GM19468 (cell line): Measurements from ENCODE around the gene RAB30.

ENCODE experiments used
- ATAC-seq: cut with Tn5 transposase; IDR thresholded peaks from one replicate; pipeline ENCODE4 v1.9.1; 2021; ENCODE audit warnings: mild to moderate bottlenecking, moderate library complexity, moderate number of reproducible peaks; ENCODE audit not compliant: unreplicated experiment; ENCODE audit errors: extremely low read depth

RAB30 gene

GRCh38 chr11:83044958-83045712 lies 26.6 kb downstream of the RAB30 start:
- ATAC-seq, result no peak

GRCh38 chr11:83042964-83043711 lies 28.6 kb downstream of the RAB30 start:
- no peak for ATAC-seq

GRCh38 chr11:83041126-83041525 lies 30.6 kb downstream of the RAB30 start:
- ATAC-seq, result no peak

GRCh38 chr11:83039566-83039965 lies 32.1 kb downstream of the RAB30 start:
- no peak for ATAC-seq

GRCh38 chr11:83037877-83038276 lies 33.8 kb downstream of the RAB30 start:
- no peak for ATAC-seq

GRCh38 chr11:83036701-83037100 lies 35.0 kb downstream of the RAB30 start:
- no peak for ATAC-seq

GRCh38 chr11:83035070-83035854 lies 36.4 kb downstream of the RAB30 start:
- no peak for ATAC-seq

- no peak for ATAC-seq
Observed at GRCh38 chr11:83034673-83035014, 37.1 kb downstream of the RAB30 start.

GRCh38 chr11:83033972-83034672 lies 37.6 kb downstream of the RAB30 start:
- no peak for ATAC-seq

GRCh38 chr11:83033371-83033770 lies 38.3 kb downstream of the RAB30 start:
- no peak for ATAC-seq

- ATAC-seq, result no peak
Observed at GRCh38 chr11:83031127-83031526, 40.6 kb downstream of the RAB30 start.

- ATAC-seq, result no peak
Observed at GRCh38 chr11:83027794-83028193, 43.9 kb downstream of the RAB30 start.

- ATAC-seq, result no peak
Observed at GRCh38 chr11:83027289-83027688, 44.4 kb downstream of the RAB30 start.

GRCh38 chr11:83026229-83026628 lies 45.5 kb downstream of the RAB30 start:
- no peak for ATAC-seq

GRCh38 chr11:83025267-83025704 lies 46.4 kb downstream of the RAB30 start:
- no peak for ATAC-seq

- ATAC-seq, result no peak
Observed at GRCh38 chr11:83024270-83024854, 47.3 kb downstream of the RAB30 start.

GRCh38 chr11:83023410-83023809 lies 48.3 kb downstream of the RAB30 start:
- no peak for ATAC-seq

GRCh38 chr11:83021780-83022125 lies 49.9 kb downstream of the RAB30 start:
- no peak for ATAC-seq

- no peak for ATAC-seq
Observed at GRCh38 chr11:83020942-83021779, 50.5 kb downstream of the RAB30 start.
